GM23248 (cell line): ENCODE results near the gene SPDEF. TPM values are rescaled to one million over a fixed set of nuclear protein-coding genes. Genes with fewer than 3 reads are reported as not detected.

Experiments used
- DNase-seq: peaks from one replicate; pipeline ENCODE4 v3.0.0-alpha.2; 2015
- H2AFZ ChIP-seq: fragments of 200-600 bp; sonication (generic); 2 replicates; pipeline ENCODE4 v1.6.1; 2016; ENCODE audit warnings: antibody characterized with exemption
- H3F3A ChIP-seq: fragments of 200-600 bp; sonication (generic); 2 replicates; pipeline ENCODE4 v1.6.1; 2016; ENCODE audit warnings: mild to moderate bottlenecking, antibody characterized with exemption, mixed run types; ENCODE audit not compliant: insufficient read depth
- H3K27ac ChIP-seq: fragments of 200-600 bp; sonication (generic); 2 replicates; pipeline ENCODE4 v1.5.1; 2016; ENCODE audit warnings: mild to moderate bottlenecking
- H3K27me3 ChIP-seq: fragments of 200-600 bp; sonication (generic); replicated peaks from 2 replicates; pipeline ENCODE4 v1.6.1; 2016; ENCODE audit warnings: mild to moderate bottlenecking; ENCODE audit not compliant: insufficient read depth
- H3K36me3 ChIP-seq: fragments of 200-600 bp; sonication (generic); 2 replicates; pipeline ENCODE4 v1.6.1; 2016; ENCODE audit warnings: low read depth, mild to moderate bottlenecking
- H3K4me1 ChIP-seq: fragments of 200-600 bp; sonication (generic); 2 replicates; pipeline ENCODE4 v1.6.1; 2016; ENCODE audit warnings: mild to moderate bottlenecking; ENCODE audit not compliant: insufficient read depth
- H3K4me2 ChIP-seq: fragments of 200-600 bp; sonication (generic); one replicate; pipeline ENCODE4 v1.6.1; 2016; ENCODE audit warnings: mild to moderate bottlenecking; ENCODE audit not compliant: unreplicated experiment
- H3K4me3 ChIP-seq: fragments of 200-600 bp; sonication (generic); 2 replicates; pipeline ENCODE4 v1.5.1; 2016; ENCODE audit warnings: mild to moderate bottlenecking
- H3K79me2 ChIP-seq: fragments of 200-600 bp; sonication (generic); 2 replicates; pipeline ENCODE4 v1.6.1; 2016; ENCODE audit warnings: mild to moderate bottlenecking; ENCODE audit not compliant: insufficient read depth
- H3K9ac ChIP-seq: fragments of 200-600 bp; sonication (generic); 2 replicates; pipeline ENCODE4 v1.6.1; 2016; ENCODE audit warnings: mild to moderate bottlenecking
- H3K9me2 ChIP-seq: fragments of 200-600 bp; sonication (generic); 2 replicates; pipeline ENCODE4 v1.6.1; 2016; ENCODE audit warnings: mixed run types, mild to moderate bottlenecking, moderate library complexity; ENCODE audit not compliant: insufficient read depth
- H3K9me3 ChIP-seq: fragments of 200-600 bp; sonication (generic); one replicate; pipeline ENCODE4 v1.6.1; 2017; ENCODE audit warnings: low read depth
- H4K20me1 ChIP-seq: fragments of 200-600 bp; sonication (generic); 2 replicates; pipeline ENCODE4 v1.6.0; 2016; ENCODE audit not compliant: insufficient read depth
- EZH2 ChIP-seq: fragments of 200-600 bp; sonication (generic); IDR thresholded peaks from 2 replicates; pipeline ENCODE4 v1.6.1; 2018; ENCODE audit warnings: antibody characterized with exemption, mild to moderate bottlenecking; ENCODE audit not compliant: insufficient read depth, poor library complexity, severe bottlenecking
- EZH2phosphoT487 ChIP-seq: fragments of 200-600 bp; sonication (generic); IDR thresholded peaks from 2 replicates; pipeline ENCODE4 v1.6.1; 2018; ENCODE audit warnings: antibody characterized with exemption, moderate library complexity, mild to moderate bottlenecking, low read depth; ENCODE audit not compliant: insufficient read depth
- WGBS, 2 experiments: methylation state at CpG; one replicate each; pipeline ENCODE4 v1.1.6; 2015 to 2017; ENCODE audit warnings: low lambda C conversion rate in 2 of 2, low coverage in 1 of 2; ENCODE audit errors: missing lambda C conversion rate in 2 of 2; 5-methylcytosine and 5-hydroxymethylcytosine counted together
- in situ Hi-C: fragments of 300-500 bp; cut with MboI; formaldehyde crosslinking; loops from 2 replicates; pipeline ENCODE4 v1.15.0; 2020
- polyA plus RNA-seq: library from polyadenylated mRNA; unstranded; fragments of >200 nt; fragmentation: Nextera tagmentation; extraction: Ambion mirVana; gene quantifications from 2 replicates; pipeline ENCODE4 v1.2.1, GENCODE V29; 2016
- total RNA-seq: library from RNA; depleted of rRNA; stranded (reverse); fragments of >200 nt; shearing (Covaris generic); gene quantifications from 2 replicates; pipeline ENCODE4 v1.2.3, GENCODE V29; 2014

SPDEF gene
- total and polyA plus RNA-seq, 2 experiments from 2014 or later: not detected

GRCh38 chr6:34569361-34569973, 13.3 kb upstream of the SPDEF start:
- H3K4me1 ChIP-seq: no peaks in the 10 kb centered on the region
- WGBS, 2 experiments: 69% methylated on average over 5 of the region's 5 CpGs
- TF ChIP-seq EZH2phosphoT487 (no peak), EZH2 (no peak)

GRCh38 chr6:34568341-34569201, 12.4 kb upstream of the SPDEF start:
- H3K79me2 ChIP-seq: no peaks in the 10 kb centered on the region
- 64 to 68% methylated on average over 11 to 12 of the region's 12 CpGs for WGBS, 2 experiments
- no peaks in the 10 kb centered on the region for H3K27me3 ChIP-seq
- H3K36me3 ChIP-seq: no peaks in the 10 kb centered on the region
- no peaks in the 10 kb centered on the region for H3K9me2 ChIP-seq
- DNase-seq: no peak
- no peak overlapping the region for H3K9ac ChIP-seq
- no peaks in the 10 kb centered on the region for H3K9me3 ChIP-seq
- H3K4me1 ChIP-seq: no peaks in the 10 kb centered on the region
- H3K4me2 ChIP-seq: no peak overlapping the region
- no peak overlapping the region for H2AFZ ChIP-seq
- TF ChIP-seq EZH2phosphoT487: no peak
- TF ChIP-seq EZH2: no peak
- no peak overlapping the region for H3K27ac ChIP-seq
- H3K4me3 ChIP-seq: no peak overlapping the region
- H4K20me1 ChIP-seq: no peaks in the 10 kb centered on the region
- no peaks in the 10 kb centered on the region for H3F3A ChIP-seq
- in situ Hi-C loops: no loop called here

More at GRCh38 chr6:34569361-34569973, 13.3 kb upstream of the SPDEF start:
- Histone ChIP-seq H3F3A (no peaks in the 10 kb centered on the region), H3K36me3 (no peaks in the 10 kb centered on the region), H3K27me3 (no peaks in the 10 kb centered on the region), H4K20me1 (no peaks in the 10 kb centered on the region), H2AFZ (no peak overlapping the region), H3K9me2 (no peaks in the 10 kb centered on the region), H3K9ac (no peak overlapping the region), H3K4me2 (no peak overlapping the region), H3K79me2 (no peaks in the 10 kb centered on the region), H3K4me3 (no peak overlapping the region), H3K27ac (no peak overlapping the region), H3K9me3 (no peaks in the 10 kb centered on the region)
- no peak for DNase-seq
- in situ Hi-C loops: no loop called here

- no peak overlapping the region for H3K4me3 ChIP-seq
- H3K79me2 ChIP-seq: no peaks in the 10 kb centered on the region
- no peaks in the 10 kb centered on the region for H3K36me3 ChIP-seq
- H3K9me3 ChIP-seq: no peaks in the 10 kb centered on the region
- TF ChIP-seq EZH2phosphoT487: no peak
- no peak for TF ChIP-seq EZH2
- in situ Hi-C loops: no loop called here
- no peak for DNase-seq
- 66 to 72% methylated on average over 14 of the region's 14 CpGs for WGBS, 2 experiments
- H3K27ac ChIP-seq: no peak overlapping the region
- no peak overlapping the region for H2AFZ ChIP-seq
- H3K27me3 ChIP-seq: no peaks in the 10 kb centered on the region
- no peaks in the 10 kb centered on the region for H4K20me1 ChIP-seq
- H3K9ac ChIP-seq: no peak overlapping the region
- no peaks in the 10 kb centered on the region for H3F3A ChIP-seq
- no peak overlapping the region for H3K4me2 ChIP-seq
- H3K4me1 ChIP-seq: no peaks in the 10 kb centered on the region
- H3K9me2 ChIP-seq: no peaks in the 10 kb centered on the region
Measured at GRCh38 chr6:34566830-34567546, 10.9 kb upstream of the SPDEF start.

GRCh38 chr6:34565722-34566137, 9.6 kb upstream of the SPDEF start:
- no peaks in the 10 kb centered on the region for H3K36me3 ChIP-seq
- no peak overlapping the region for H3K27ac ChIP-seq
- no peaks in the 10 kb centered on the region for H4K20me1 ChIP-seq
- no peaks in the 10 kb centered on the region for H3F3A ChIP-seq
- H3K9me3 ChIP-seq: no peaks in the 10 kb centered on the region
- WGBS, 2 experiments: 41 to 47% methylated on average over 5 of the region's 5 CpGs
- no peak overlapping the region for H3K4me2 ChIP-seq
- no peak overlapping the region for H2AFZ ChIP-seq
- H3K27me3 ChIP-seq: no peaks in the 10 kb centered on the region
- no peaks in the 10 kb centered on the region for H3K79me2 ChIP-seq
- no peak for DNase-seq
- in situ Hi-C loops: no loop called here
- H3K4me3 ChIP-seq: no peak overlapping the region
- no peaks in the 10 kb centered on the region for H3K9me2 ChIP-seq
- no peak overlapping the region for H3K9ac ChIP-seq
- TF ChIP-seq EZH2 (no peak), EZH2phosphoT487 (no peak)
- H3K4me1 ChIP-seq: no peaks in the 10 kb centered on the region
